Left ventricle myocardium inferior (tissue), 1 donor: ENCODE results near the gene IPPK. TPM values are rescaled to one million over a fixed set of nuclear protein-coding genes. Genes with fewer than 3 reads are reported as not detected.

Experiments
- DNase-seq: peaks from one replicate; pipeline ENCODE4 v3.0.0-alpha.2; 2020
- H3K27ac ChIP-seq: fragments of 200-600 bp; replicated peaks from 2 replicates; pipeline ENCODE4 v1.8.0; 2021
- H3K27me3 ChIP-seq: fragments of 200-600 bp; 2 replicates; pipeline ENCODE4 v1.8.0; 2021; ENCODE audit warnings: low read depth
- H3K36me3 ChIP-seq: fragments of 200-600 bp; 2 replicates; pipeline ENCODE4 v1.8.0; 2021
- H3K4me1 ChIP-seq: fragments of 200-600 bp; 2 replicates; pipeline ENCODE4 v1.8.0; 2021
- H3K4me3 ChIP-seq: fragments of 200-600 bp; 2 replicates; pipeline ENCODE4 v1.8.0; 2021; ENCODE audit warnings: mild to moderate bottlenecking, moderate library complexity
- H3K9me3 ChIP-seq: fragments of 200-600 bp; replicated peaks from 2 replicates; pipeline ENCODE4 v1.8.0; 2021
- CTCF ChIP-seq: fragments of 200-600 bp; IDR thresholded peaks from 2 replicates; pipeline ENCODE4 v1.8.0; 2021; ENCODE audit warnings: antibody characterized with exemption, mild to moderate bottlenecking, borderline replicate concordance
- intact Hi-C: fragments of 100-400 bp; cut with micrococcal nuclease; formaldehyde crosslinking; loops from one replicate; pipeline ENCODE4 v1.11.0; 2022
- total RNA-seq: library from RNA; stranded (reverse); fragmentation: NEBNext Ultra II Directional; extraction: Animal tissue kit (Norgen Biotek cat#: 25700); gene quantifications from one replicate; pipeline ENCODE4 v1.2.1, GENCODE V29; 2021
- donor health status: DM: no; HTN: yes; CAD: no; lungs with severe emphysema.

The IPPK gene
- total RNA-seq, 1 donor from 2014 or later = 7.3 TPM

- Histone ChIP-seq H3K27me3 (no peaks in the 10 kb centered on the region), H3K27ac (peak overlapping the region; percentile 64), H3K4me3 (no peak overlapping the region), H3K36me3 (peaks cover 61% of the 10 kb centered on the region), H3K9me3 (peaks cover 4% of the 10 kb centered on the region), H3K4me1 (peaks cover 39% of the 10 kb centered on the region)
- intact Hi-C loops = no loop called here
- DNase-seq = peak; percentile 72
- TF ChIP-seq CTCF = no peak
Observed at GRCh38 chr9:92650839-92651621, 18.9 kb downstream of the IPPK start.

GRCh38 chr9:92650296-92650695 is 19.6 kb downstream of the IPPK start:
- no peak overlapping the region for H3K4me3 ChIP-seq
- H3K27me3 ChIP-seq = no peaks in the 10 kb centered on the region
- no peak for DNase-seq
- peaks cover 67% of the 10 kb centered on the region for H3K36me3 ChIP-seq
- no peak for TF ChIP-seq CTCF
- peak overlapping the region; percentile 64 for H3K27ac ChIP-seq
- H3K9me3 ChIP-seq = peaks cover 11% of the 10 kb centered on the region
- intact Hi-C loops = no loop called here
- H3K4me1 ChIP-seq = peaks cover 38% of the 10 kb centered on the region

GRCh38 chr9:92649007-92649406 is 20.9 kb downstream of the IPPK start:
- DNase-seq = no peak
- Histone ChIP-seq H3K27me3 (no peaks in the 10 kb centered on the region), H3K36me3 (peaks cover 75% of the 10 kb centered on the region), H3K27ac (no peak overlapping the region), H3K4me1 (peaks cover 31% of the 10 kb centered on the region), H3K4me3 (no peak overlapping the region), H3K9me3 (peaks cover 13% of the 10 kb centered on the region)
- intact Hi-C loops = no loop called here
- TF ChIP-seq CTCF = no peak

- no peak for TF ChIP-seq CTCF
- DNase-seq = no peak
Observed at GRCh38 chr9:92648474-92648971, 21.4 kb downstream of the IPPK start.

GRCh38 chr9:92647671-92648473 is 22.1 kb downstream of the IPPK start:
- intact Hi-C loops = no loop called here
- DNase-seq = no peak
- no peak for TF ChIP-seq CTCF

More at GRCh38 chr9:92648474-92648971, 21.4 kb downstream of the IPPK start:
- H3K9me3 ChIP-seq = peaks cover 13% of the 10 kb centered on the region
- H3K27me3 ChIP-seq = no peaks in the 10 kb centered on the region
- no peak overlapping the region for H3K27ac ChIP-seq
- H3K4me3 ChIP-seq = no peak overlapping the region
- H3K36me3 ChIP-seq = peaks cover 77% of the 10 kb centered on the region
- intact Hi-C loops = no loop called here
- peaks cover 31% of the 10 kb centered on the region for H3K4me1 ChIP-seq

More at GRCh38 chr9:92647671-92648473, 22.1 kb downstream of the IPPK start:
- no peak overlapping the region for H3K27ac ChIP-seq
- H3K4me1 ChIP-seq = peaks cover 31% of the 10 kb centered on the region
- peaks cover 84% of the 10 kb centered on the region for H3K36me3 ChIP-seq
- H3K9me3 ChIP-seq = peaks cover 13% of the 10 kb centered on the region
- no peak overlapping the region for H3K4me3 ChIP-seq
- H3K27me3 ChIP-seq = no peaks in the 10 kb centered on the region
